SH-SY5Y (cell line): ENCODE results near the gene ALCAM.

Experiments
- GATA2 ChIP-seq: IDR thresholded peaks from 2 replicates; pipeline ENCODE4 v1.6.1; 2011; ENCODE audit warnings: mild to moderate bottlenecking, low read depth, low read length
- GATA3 ChIP-seq: IDR thresholded peaks from 2 replicates; pipeline ENCODE4 v1.6.1; 2011; ENCODE audit warnings: low read depth, mild to moderate bottlenecking, low read length, moderate library complexity

DNA sequence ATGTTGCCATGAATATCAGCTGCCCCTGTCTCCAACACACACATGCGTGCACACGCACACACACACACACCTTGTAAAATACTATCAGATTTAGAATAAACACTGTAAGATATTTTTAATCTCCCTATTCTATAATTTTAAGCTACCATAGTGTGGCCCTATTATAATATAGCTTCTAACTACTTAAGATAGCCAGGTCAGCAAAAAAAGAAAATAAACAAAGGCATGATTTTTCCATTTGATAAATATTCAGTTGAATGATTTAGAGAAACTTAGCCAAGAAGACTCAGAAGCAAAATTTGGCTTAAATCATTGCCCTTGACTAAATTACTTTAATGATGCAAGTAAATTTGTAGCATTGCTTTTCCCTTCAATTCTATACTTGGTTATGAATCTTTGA, 162.2 kb downstream of the ALCAM start:
- TF ChIP-seq GATA2 (no peak), GATA3 (no peak)
